GM21528 (cell line): ENCODE data around the gene KDM4E.
"Not testable (repeated sequence)": the region's sequence is repeated elsewhere in the genome, so short reads cannot be mapped to it uniquely, and the experiment has no call there.

Experiments used
- ATAC-seq: cut with Tn5 transposase; IDR thresholded peaks from one replicate; pipeline ENCODE4 v1.9.1; 2021; ENCODE audit warnings: mild to moderate bottlenecking, moderate library complexity; ENCODE audit not compliant: unreplicated experiment, low FRiP score

Gene KDM4E

GRCh38 chr11:95049122-95049521, 24.1 kb downstream of the KDM4E start, which contains the start of gene KDM4F:
KDM4F (plus strand) TSS chr11:95049422.
- not testable (repeated sequence) for ATAC-seq

GRCh38 chr11:95050595-95051202, 25.6 kb downstream of the KDM4E start:
- no peak for ATAC-seq

GRCh38 chr11:95054356-95054755, 29.3 kb downstream of the KDM4E start:
- ATAC-seq = no peak

- ATAC-seq = peak; percentile 89
These were observed 30.3 kb downstream of the KDM4E start for GRCh38 chr11:95055283-95055897.

GRCh38 chr11:95057959-95058358, 32.9 kb downstream of the KDM4E start:
- no peak for ATAC-seq

GRCh38 chr11:95058621-95059020, 33.6 kb downstream of the KDM4E start:
- ATAC-seq = no peak

GRCh38 chr11:95059046-95059445, 34.0 kb downstream of the KDM4E start:
- no peak for ATAC-seq

GRCh38 chr11:95065336-95065735, 40.3 kb downstream of the KDM4E start:
- no peak for ATAC-seq

- peak; percentile 47 for ATAC-seq
These were observed 41.6 kb downstream of the KDM4E start, which contains the start of gene SRSF8 for GRCh38 chr11:95066716-95067038. SRSF8 (plus strand) TSS chr11:95066919; CDS start chr11:95067227, 308 bp downstream.

GRCh38 chr11:95067039-95067840, 42.2 kb downstream of the KDM4E start:
- ATAC-seq = peak; percentile 76

- ATAC-seq = peak; percentile 1
These were observed 42.8 kb downstream of the KDM4E start for GRCh38 chr11:95067841-95068219.

GRCh38 chr11:95068549-95068948, 43.5 kb downstream of the KDM4E start:
- peak; percentile 76 for ATAC-seq

GRCh38 chr11:95070471-95070870, 45.4 kb downstream of the KDM4E start:
- no peak for ATAC-seq

- ATAC-seq = no peak
These were observed 47.9 kb downstream of the KDM4E start for GRCh38 chr11:95072948-95073347.

GRCh38 chr11:95074792-95075563, 49.9 kb downstream of the KDM4E start:
- ATAC-seq = no peak

- ATAC-seq = no peak
These were observed 51.4 kb downstream of the KDM4E start for GRCh38 chr11:95076416-95076815.

- no peak for ATAC-seq
These were observed 51.9 kb downstream of the KDM4E start for GRCh38 chr11:95076981-95077380.
